ENCODE measurements around the gene SAFB.

The SAFB gene

GRCh38 chr19:5590151-5590864, 32.6 kb upstream of the SAFB start:
- no peak for DNase-seq (ENCODE audit: low spot score)

GRCh38 chr19:5590865-5591154, 32.1 kb upstream of the SAFB start:
- no peak for TF ChIP-seq CTCF (IDR thresholded peaks at IDR 0.05; ENCODE audit: extremely low read depth, missing control alignments)

More at GRCh38 chr19:5590151-5590864, 32.6 kb upstream of the SAFB start:
- TF ChIP-seq CTCF (IDR thresholded peaks at IDR 0.05; ENCODE audit: extremely low read depth, missing control alignments), result no peak

GRCh38 chr19:5591476-5591875, 31.4 kb upstream of the SAFB start:
- no peak for TF ChIP-seq CTCF (IDR thresholded peaks at IDR 0.05; ENCODE audit: extremely low read depth, missing control alignments)
- no peak for DNase-seq (ENCODE audit: low spot score)

More at GRCh38 chr19:5590865-5591154, 32.1 kb upstream of the SAFB start:
- no peak for DNase-seq (ENCODE audit: low spot score)

- no peak for TF ChIP-seq CTCF (IDR thresholded peaks at IDR 0.05; ENCODE audit: extremely low read depth, missing control alignments)
- DNase-seq (ENCODE audit: low spot score), result no peak
Observed at GRCh38 chr19:5592531-5593342, 30.1 kb upstream of the SAFB start.

GRCh38 chr19:5593343-5594255, 29.3 kb upstream of the SAFB start:
- no peak for TF ChIP-seq CTCF (IDR thresholded peaks at IDR 0.05; ENCODE audit: extremely low read depth, missing control alignments)
- DNase-seq (ENCODE audit: low spot score), result no peak

GRCh38 chr19:5594521-5594950, 28.3 kb upstream of the SAFB start:
- TF ChIP-seq CTCF (IDR thresholded peaks at IDR 0.05; ENCODE audit: extremely low read depth, missing control alignments), result no peak

More at GRCh38 chr19:5594521-5594950, 28.3 kb upstream of the SAFB start:
- DNase-seq (ENCODE audit: low spot score), result no peak
